Thoracic aorta (tissue), 2 donors: ENCODE measurements around the gene RXFP3. TPM values are rescaled to one million over a fixed set of nuclear protein-coding genes. Genes with fewer than 3 reads are reported as not detected.

Experiments
- ATAC-seq: fragments of 150-250 bp; one replicate; pipeline ENCODE4 v1.8.0; 2017; ENCODE audit warnings: low read depth; ENCODE audit not compliant: insufficient number of reproducible peaks, low FRiP score
- DNase-seq: peaks from one replicate; pipeline ENCODE4 v3.0.0-alpha.2; 2020; ENCODE audit warnings: low spot score
- H3K27ac ChIP-seq, 2 donors: fragments of 200-600 bp; sonication (generic); 1 replicate in 1 of 2; 2 replicates in 1 of 2; pipeline ENCODE4 v1.5.1; 2016; ENCODE audit warnings: mild to moderate bottlenecking in 2 of 2, moderate library complexity in 2 of 2
- H3K27me3 ChIP-seq: fragments of 200-600 bp; sonication (generic); replicated peaks from 2 replicates; pipeline ENCODE4 v1.6.0; 2016; ENCODE audit warnings: mild to moderate bottlenecking; ENCODE audit not compliant: insufficient read depth
- H3K36me3 ChIP-seq: fragments of 200-600 bp; sonication (generic); one replicate; pipeline ENCODE4 v1.5.1; 2016
- H3K4me1 ChIP-seq, 2 donors: fragments of 200-600 bp; sonication (generic); 1 replicate in 1 of 2; 2 replicates in 1 of 2; pipeline versions ENCODE4 v1.5.1 to v1.6.0; 2016; ENCODE audit warnings: low read depth in 2 of 2, mild to moderate bottlenecking in 1 of 2; ENCODE audit not compliant: control insufficient read depth in 1 of 2
- H3K4me3 ChIP-seq: fragments of 200-600 bp; sonication (generic); 2 replicates; pipeline ENCODE4 v1.5.1; 2016; ENCODE audit warnings: mild to moderate bottlenecking
- H3K9me3 ChIP-seq: fragments of 200-600 bp; sonication (generic); 2 replicates; pipeline ENCODE4 v1.5.1; 2016
- total RNA-seq, 2 donors: library from RNA; depleted of rRNA; stranded (reverse); fragments of >200 nt; gene quantifications; one replicate each; pipeline versions ENCODE4 v1.1.0 to v1.2.3, GENCODE V29; 2016
- TF ChIP-seq, protein P1 (sequence below): fragments of 200-600 bp; sonication (generic); IDR thresholded peaks from one replicate; pipeline ENCODE4 v1.5.1; 2019; ENCODE audit warnings: antibody characterized with exemption

Gene RXFP3, protein sequence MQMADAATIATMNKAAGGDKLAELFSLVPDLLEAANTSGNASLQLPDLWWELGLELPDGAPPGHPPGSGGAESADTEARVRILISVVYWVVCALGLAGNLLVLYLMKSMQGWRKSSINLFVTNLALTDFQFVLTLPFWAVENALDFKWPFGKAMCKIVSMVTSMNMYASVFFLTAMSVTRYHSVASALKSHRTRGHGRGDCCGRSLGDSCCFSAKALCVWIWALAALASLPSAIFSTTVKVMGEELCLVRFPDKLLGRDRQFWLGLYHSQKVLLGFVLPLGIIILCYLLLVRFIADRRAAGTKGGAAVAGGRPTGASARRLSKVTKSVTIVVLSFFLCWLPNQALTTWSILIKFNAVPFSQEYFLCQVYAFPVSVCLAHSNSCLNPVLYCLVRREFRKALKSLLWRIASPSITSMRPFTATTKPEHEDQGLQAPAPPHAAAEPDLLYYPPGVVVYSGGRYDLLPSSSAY
- not detected for total RNA-seq

DNA sequence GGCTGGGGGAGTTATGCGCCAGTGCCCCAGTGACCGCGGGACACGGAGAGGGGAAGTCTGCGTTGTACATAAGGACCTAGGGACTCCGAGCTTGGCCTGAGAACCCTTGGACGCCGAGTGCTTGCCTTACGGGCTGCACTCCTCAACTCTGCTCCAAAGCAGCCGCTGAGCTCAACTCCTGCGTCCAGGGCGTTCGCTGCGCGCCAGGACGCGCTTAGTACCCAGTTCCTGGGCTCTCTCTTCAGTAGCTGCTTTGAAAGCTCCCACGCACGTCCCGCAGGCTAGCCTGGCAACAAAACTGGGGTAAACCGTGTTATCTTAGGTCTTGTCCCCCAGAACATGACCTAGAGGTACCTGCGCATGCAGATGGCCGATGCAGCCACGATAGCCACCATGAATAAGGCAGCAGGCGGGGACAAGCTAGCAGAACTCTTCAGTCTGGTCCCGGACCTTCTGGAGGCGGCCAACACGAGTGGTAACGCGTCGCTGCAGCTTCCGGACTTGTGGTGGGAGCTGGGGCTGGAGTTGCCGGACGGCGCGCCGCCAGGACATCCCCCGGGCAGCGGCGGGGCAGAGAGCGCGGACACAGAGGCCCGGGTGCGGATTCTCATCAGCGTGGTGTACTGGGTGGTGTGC, at the start of gene RXFP3:
TSS of gene RXFP3 (plus strand) at position 6 of the 636 bp plus-strand sequence. CDS start at position 361, 355 bp downstream.
- Histone ChIP-seq H3K27ac (no peak within 1 kb of the TSS), H3K27me3 (peaks cover 16% of the 10 kb centered on the region), H3K36me3 (no peaks in the 10 kb centered on the region), H3K4me3 (peak within 1 kb of the TSS; percentile 66), H3K4me1 (peaks cover 10 to 25% of the 10 kb centered on the region in 2 donors), H3K9me3 (no peaks in the 10 kb centered on the region)
- ATAC-seq (no peak), DNase-seq (no peak)
- TF ChIP-seq, protein P1, sequence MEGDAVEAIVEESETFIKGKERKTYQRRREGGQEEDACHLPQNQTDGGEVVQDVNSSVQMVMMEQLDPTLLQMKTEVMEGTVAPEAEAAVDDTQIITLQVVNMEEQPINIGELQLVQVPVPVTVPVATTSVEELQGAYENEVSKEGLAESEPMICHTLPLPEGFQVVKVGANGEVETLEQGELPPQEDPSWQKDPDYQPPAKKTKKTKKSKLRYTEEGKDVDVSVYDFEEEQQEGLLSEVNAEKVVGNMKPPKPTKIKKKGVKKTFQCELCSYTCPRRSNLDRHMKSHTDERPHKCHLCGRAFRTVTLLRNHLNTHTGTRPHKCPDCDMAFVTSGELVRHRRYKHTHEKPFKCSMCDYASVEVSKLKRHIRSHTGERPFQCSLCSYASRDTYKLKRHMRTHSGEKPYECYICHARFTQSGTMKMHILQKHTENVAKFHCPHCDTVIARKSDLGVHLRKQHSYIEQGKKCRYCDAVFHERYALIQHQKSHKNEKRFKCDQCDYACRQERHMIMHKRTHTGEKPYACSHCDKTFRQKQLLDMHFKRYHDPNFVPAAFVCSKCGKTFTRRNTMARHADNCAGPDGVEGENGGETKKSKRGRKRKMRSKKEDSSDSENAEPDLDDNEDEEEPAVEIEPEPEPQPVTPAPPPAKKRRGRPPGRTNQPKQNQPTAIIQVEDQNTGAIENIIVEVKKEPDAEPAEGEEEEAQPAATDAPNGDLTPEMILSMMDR: no peak

DNA sequence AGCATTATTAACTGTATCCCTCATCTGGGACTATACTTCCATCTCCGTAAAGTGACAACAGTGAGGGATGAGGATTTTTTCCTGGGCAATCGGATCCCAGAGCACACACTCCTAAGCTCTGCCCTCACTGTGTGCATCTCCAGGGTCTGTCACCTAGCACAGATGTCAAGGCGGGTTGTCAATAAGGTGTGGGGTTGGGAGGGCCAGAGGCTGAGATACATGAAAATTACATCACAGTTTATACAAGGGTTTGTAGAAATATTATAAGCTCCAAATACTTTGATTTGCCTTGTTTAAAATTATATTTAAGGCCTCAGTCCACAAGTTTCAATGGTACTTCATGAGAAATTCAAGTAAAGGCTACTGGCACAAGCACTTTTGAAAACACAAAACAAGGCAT, 48.9 kb upstream of the RXFP3 start:
- Histone ChIP-seq H3K9me3 (no peaks in the 10 kb centered on the region), H3K27me3 (no peaks in the 10 kb centered on the region), H3K4me3 (no peak overlapping the region), H3K27ac (no peak overlapping the region), H3K4me1 (peaks cover 13 to 50% of the 10 kb centered on the region in 2 donors), H3K36me3 (no peaks in the 10 kb centered on the region)
- ATAC-seq: no peak
- TF ChIP-seq, protein P1: no peak
- DNase-seq: no peak

DNA sequence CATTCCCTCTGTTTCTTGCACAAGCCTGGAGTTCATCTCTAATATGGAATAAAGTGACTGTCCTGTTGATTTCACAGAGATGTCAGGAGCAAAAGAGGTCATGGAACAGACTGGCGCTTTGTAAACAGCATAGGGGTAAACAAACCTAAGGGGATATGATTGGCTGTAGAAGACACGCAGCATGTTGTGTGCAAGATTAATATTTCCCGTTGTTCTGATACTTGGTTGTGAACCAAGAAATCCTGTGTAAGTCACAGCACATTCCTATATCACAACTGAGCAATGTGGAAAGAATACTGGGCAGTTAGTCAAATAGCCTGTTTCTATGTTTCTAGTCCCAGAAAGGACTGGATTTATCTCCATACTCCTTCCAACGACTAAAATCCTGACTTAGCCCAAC, 47.6 kb upstream of the RXFP3 start:
- ATAC-seq (no peak), DNase-seq (no peak)
- H3K9me3 ChIP-seq: no peaks in the 10 kb centered on the region
- H3K27me3 ChIP-seq: no peaks in the 10 kb centered on the region
- TF ChIP-seq, protein P1: no peak
- no peak overlapping the region for H3K27ac ChIP-seq
- peaks cover 13 to 54% of the 10 kb centered on the region in 2 donors for H3K4me1 ChIP-seq
- H3K36me3 ChIP-seq: no peaks in the 10 kb centered on the region
- no peak overlapping the region for H3K4me3 ChIP-seq

DNA sequence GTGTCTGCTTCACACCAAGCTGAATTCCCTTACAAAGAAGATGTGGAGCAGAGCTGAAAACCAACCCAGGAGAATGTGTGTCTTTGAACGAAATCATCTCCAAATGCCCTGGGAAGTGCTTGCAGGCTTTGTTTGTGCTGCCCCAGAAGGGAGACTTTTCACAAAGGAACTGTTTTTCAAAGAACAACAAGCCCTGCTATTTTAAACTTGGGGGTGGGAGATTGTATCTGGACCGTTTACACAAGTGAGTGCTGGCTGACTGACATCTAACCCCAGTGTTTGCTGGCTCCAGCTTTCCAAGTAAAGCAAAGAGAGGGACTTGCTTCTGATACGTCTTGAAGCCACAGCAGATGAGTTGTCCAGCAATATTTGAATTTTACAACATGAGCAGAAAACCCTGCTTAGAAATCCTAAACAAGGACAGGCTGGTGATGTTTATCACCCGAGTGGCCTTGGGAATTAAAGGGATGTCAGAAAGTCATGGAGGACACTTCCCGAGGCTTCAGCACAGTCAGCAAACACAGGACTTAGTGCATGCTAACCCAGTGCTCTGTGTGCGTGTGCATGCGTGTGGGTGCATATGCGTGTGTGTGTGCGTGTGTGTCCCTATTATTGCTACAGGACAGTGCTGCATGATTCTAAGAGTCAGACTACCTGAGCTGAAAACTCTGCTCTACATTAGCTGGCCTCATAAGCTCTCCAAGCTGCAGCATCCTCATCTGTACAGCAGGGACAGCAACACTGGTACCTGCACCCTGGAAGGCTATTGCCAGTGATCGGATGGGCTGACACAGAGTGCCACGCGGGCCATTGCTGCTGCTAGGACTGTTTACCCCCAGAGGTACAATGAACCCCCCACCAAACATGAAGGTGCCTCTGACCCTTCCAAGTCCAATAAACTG, 45.8 kb upstream of the RXFP3 start:
- no peaks in the 10 kb centered on the region for H3K9me3 ChIP-seq
- no peak overlapping the region for H3K27ac ChIP-seq
- no peaks in the 10 kb centered on the region for H3K27me3 ChIP-seq
- TF ChIP-seq, protein P1: no peak
- ATAC-seq (no peak), DNase-seq (no peak)
- peak overlapping the region; percentile 70 for H3K4me3 ChIP-seq
- no peaks in the 10 kb centered on the region for H3K36me3 ChIP-seq
- H3K4me1 ChIP-seq: peaks cover 13 to 54% of the 10 kb centered on the region in 2 donors
